NCI-H1694 (cell line): Measurements from ENCODE around the gene IDE.

ENCODE experiments used
- DNase-seq: peaks from one replicate; lab custom pipeline; 2025; lab: John Stamatoyannopoulos, UW

IDE gene

DNA sequence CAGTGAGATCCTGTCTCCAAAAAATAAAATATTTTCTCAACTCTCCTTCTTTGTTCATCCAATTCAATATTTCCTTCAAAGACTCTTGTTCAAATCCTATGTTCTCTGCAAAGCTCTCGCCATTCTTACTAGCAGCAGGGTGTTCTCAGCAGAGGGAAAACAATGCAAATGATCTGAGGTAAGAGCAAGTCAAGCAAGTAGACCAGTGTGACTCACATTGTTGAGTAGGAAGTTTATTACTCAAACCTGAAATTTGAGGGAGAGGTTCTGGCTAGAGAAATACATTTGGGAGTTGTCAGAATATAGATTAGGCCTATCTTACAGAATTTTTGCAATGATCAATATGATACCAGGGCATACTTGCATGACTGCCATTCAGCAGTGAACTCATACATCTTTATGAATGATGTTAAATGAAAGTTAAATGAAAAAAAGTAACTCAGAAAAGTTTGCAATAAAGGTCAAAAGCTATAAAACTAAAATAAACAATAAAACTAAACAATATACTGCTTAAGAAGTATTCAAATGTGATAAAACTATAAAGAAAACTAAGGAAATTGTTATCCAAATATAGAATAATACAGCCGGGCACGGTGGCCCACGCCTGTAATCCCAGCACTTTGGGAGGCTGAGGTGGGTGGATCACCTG lies 5.8 kb downstream of the IDE start:
- DNase-seq = no peak

DNA sequence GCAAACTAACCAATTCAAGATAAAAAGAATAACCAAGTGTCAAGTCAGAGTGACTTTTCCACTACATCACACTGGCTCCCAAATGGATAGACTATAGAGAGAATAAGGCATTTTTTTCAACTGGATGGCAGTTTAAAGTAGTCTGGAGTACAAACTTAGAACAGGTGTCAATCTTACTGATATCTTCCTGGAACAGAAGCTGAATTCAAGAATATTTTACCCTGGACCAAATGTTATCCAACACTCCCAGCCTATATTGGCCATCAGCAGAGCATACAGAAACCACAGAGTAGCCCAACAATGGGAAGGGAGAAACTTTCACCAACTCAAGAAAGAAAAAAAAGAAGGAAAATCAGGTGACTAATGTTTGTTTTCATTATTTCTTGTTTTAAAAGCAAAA lies 11.5 kb downstream of the IDE start:
- DNase-seq = no peak

DNA sequence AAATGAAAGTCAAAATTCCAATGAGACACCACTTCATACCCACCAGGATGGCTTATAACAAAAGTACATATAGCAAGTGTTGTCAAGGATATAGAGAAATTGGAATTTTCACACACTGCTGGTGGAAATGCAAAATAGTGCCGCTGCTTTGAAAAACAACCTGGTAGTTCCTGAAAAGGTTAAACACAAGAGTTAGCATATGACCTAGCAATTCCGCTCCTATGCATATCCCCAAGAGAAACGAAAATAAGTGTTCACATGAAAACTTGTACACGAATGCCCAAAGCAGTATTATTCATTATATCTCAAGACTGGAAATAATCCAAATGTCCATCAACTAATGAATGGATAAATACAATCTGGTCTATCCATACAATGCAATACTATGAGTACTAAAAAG lies 14.8 kb downstream of the IDE start:
- DNase-seq = no peak

DNA sequence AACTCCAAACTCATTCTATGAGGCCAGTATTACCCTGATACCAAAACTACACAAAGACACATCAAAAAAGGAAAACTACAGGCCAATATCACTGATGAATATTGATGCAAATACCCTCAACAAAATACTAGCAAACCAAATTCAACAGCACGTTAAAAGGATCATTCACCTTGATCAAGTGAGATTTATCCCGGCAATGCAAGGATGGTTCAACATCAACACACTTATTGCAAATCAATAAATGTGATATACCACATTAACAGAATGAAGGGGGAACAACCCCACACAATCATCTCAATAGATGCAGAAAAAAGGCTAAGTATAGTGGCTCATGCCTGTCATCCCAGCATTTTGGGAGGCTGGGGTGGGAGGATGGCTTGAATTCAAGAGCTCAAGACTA lies 19.9 kb downstream of the IDE start:
- DNase-seq = no peak

DNA sequence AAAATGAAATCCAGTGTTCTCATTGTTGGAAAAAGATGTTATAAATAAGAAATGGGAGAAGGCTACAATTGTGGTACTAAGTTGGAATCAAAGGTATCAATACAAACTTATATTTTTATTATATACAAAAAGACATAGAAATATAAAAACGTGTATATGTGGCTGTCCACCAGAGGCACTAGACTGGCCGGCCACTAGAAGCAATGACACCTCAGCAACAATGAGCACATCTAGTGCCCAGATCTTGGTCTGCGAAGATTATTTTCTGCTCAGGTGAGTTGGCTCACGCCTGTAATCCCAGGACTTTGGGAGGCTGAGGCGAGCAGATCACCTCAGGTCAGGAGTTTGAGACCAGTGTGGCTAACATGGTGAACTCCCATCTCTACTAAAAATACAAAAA lies 21.6 kb downstream of the IDE start:
- DNase-seq = no peak

DNA sequence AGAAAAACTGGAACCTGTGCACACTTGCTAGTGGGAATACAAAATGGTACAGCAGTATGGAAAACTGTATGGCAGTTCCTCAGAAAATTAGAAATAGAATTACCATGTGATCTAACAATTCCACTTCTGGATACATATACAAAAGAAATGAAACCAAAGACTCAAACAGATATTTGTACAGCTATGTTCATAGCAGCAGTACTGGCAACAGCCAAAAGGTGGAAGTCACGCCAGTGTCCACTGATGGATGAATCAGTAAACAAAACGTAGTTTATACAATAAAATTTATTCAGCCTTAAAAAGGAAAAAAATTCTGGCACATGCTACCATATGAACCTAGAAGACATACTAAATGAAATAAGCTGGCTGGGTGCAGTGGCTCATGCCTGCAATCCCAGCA lies 23.0 kb downstream of the IDE start:
- DNase-seq = no peak

DNA sequence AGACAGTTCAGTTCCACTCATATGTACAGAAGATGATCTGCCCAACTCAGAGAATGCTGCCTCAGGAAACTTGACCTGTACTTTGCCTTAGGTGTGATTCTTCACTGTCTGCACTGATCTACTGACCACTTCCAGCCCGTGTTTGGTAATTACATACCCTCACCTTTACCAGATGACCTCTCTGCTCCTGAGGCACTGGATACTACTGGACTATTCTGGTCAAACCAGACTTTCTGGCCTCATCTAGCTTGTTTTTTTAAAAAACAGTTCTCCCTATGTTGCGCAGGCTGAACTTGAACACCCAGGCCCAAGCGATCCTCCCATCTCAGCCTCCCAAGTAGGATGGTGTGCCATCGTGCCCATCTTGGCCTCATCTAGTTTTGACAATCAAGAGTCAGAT lies 26.2 kb downstream of the IDE start:
- DNase-seq = no peak

DNA sequence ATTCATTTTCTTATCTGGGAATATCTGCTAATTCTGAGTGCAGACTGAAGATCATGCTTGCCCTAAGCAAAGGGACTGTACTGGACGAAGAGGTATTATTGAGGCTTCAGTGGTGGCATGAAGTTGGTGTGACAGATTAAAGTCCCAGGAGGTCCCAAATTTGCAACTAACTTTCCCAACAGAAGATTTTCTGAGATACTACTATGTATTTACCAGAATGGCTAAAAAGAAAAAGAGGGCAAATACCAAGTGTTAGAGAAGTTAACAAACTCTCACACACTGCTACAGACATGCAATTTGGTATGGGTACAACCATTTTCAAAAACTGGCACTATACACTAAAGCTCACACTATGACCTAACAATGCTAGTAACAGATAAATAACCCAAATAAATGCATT lies 28.3 kb downstream of the IDE start:
- no peak for DNase-seq

DNA sequence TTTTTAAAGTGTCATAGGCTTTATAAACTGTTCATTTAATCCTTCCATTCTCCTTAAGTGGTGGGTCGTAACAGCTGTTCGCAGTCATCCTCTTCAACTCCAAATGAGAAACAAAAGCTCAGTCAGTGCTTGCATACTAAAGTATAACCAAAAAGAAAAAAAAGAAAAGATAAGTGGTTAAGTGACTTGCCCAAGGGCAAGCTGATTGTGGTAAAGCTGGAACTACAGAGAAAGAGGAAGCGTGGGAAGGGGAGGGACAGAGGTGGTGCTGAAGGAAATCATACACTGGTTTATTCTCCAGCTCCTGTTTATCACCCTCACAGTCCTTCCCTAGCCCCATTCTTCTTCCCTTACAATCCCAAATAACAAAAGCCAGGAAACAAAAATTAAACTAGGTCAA lies 29.6 kb downstream of the IDE start:
- DNase-seq = no peak

DNA sequence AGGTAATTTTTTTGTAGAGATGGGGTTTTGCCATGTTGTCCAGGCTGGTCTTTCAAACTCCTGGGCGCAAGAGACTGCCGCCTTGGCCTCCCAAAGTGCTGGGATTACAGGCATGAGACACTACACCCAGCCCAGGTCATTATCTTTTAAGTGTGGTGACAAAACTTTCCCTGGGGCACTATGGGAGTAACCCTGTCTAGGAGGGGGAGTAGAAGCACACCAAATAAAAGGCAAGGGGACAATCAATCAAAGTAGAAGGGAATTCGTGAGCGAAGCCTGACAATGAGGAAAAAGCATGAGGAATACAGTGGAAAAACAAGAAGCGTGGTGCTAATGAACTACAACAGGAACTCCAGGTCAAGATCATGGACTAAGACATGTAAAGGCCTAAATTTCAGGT lies 31.4 kb downstream of the IDE start:
- no peak for DNase-seq

DNA sequence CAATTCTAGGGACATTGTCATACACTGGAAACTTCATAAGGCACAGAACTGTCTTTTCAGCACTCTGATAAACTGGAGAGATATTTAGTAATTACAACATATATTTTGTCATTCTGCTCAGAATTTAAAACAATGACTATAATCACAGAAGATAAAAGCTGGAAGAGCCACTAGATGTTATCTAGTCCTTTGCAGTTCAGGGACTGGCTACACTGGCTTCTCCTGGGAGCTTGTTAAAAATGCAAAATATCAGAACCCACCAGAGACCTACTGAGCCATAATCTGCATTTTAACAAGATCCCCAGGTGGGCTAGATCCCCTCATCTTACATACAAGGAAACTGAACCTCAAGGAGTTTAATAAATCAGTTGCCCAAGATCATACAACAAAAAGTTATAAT lies 32.3 kb downstream of the IDE start:
- DNase-seq = no peak

DNA sequence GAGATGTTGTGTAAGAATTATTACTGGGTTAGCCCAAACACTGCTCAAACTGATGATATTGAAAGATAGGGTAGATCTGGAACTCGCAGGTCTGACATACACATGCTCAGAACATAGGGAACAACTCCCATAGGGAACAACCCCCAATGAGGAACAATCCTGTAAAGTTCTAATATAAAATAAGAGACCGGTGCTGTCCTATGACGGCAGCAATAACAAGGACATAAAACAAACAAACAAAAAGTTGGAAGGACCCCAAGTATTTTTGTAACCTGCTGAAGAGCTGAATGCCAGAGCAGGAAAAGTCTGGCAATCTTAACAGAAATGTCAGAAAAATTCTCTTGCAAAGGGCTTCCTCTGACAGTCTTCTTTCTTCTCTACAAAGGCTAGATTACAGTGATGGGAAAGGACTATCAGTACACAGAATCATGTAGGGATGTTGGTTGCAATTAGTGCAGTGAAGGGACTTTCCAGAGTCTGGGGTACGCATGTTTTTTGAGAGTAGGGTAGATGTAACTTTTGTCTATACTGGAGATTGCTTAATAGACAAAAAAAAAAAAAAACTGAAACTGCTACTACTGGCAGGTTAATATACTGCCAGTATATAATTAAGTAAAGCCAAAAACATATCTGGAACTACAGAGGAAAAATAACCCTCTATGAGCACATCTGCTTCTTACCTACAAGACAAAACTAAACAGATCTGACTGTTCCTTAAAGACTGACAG lies 35.5 kb downstream of the IDE start:
- DNase-seq = no peak

DNA sequence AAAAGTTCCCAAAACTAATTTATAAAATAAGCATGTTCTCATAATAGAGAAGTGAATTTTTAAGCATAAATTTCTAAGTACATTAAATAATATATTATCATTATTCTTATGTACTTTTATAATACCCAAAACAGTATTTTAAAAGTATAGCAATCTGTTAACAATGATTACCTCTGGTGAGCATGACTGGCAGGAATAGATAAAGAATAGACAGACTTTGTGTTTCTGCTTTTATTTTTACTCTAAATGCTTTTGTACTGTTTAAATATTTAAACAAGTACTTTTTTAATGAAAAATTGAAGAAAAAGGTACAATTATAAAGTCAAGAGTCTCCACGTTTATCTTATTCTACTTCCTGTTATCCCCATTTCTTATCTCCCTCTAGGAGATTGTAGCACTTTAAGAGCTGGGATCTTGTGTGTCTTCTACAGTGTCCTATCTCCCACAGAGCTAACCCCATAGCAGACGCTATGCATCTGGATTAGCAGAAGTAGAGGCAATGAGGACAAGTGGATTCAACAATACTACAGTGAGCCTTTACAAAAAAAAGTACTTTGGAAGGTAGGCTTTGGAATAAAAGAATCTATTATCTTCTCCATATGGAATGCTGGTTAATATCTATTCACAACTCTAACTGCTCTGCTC lies 42.9 kb downstream of the IDE start:
- no peak for DNase-seq

DNA sequence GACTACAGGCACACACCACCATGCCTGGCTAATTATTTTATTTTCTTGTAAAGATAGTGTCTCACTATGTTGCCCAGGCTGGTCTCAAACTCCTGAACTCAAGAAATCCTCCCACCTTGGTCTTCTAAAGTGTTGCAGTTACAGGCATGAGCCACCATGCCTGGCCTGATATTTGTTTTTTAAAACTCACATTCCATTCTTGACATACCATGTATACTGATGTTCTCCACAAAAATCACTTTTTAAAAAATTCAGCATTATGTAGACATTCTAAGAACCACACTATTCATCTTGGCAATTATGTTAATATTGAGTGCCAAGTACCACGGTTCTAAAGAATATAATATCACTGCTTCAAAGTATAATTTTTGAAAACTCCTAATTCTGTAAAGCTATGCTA lies 43.5 kb downstream of the IDE start:
- no peak for DNase-seq

DNA sequence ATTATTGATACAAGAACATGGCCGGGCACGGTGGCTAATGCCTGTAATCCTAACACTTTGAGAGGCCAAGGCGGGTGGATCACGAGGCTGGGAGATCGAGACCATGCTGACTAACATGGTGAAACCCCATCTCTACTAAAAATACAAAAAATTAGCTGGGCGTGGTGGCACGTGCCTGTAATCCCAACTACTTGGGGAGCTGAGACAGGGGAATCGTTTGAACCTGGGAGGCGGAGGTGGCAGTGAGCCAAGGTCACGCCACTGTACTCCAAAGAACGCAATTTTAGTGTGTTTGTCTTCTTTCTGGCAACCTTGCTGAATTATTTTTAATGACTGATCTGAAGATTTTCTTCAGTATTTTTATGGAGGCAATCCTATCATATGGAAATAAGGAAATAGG lies 46.2 kb downstream of the IDE start:
- DNase-seq = no peak

DNA sequence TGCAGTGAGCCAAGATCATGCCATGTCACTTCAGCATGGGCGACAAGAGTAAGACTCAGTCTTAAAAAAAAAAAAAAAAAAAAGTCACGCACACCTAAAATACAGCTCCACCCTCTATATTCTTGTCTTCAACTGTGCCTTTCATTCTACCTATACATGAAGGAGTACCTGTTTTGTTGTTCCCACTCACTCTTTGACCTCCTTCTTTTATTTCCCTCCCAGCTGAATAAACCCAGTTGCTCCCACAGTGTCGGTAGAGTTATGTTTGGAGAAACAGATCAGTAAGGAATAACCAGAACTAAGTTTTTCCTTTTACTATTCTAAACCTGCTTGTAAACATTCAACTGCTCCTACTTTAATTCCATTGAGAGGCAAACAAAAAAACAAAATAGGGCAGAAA lies 50.3 kb downstream of the IDE start:
- no peak for DNase-seq

DNA sequence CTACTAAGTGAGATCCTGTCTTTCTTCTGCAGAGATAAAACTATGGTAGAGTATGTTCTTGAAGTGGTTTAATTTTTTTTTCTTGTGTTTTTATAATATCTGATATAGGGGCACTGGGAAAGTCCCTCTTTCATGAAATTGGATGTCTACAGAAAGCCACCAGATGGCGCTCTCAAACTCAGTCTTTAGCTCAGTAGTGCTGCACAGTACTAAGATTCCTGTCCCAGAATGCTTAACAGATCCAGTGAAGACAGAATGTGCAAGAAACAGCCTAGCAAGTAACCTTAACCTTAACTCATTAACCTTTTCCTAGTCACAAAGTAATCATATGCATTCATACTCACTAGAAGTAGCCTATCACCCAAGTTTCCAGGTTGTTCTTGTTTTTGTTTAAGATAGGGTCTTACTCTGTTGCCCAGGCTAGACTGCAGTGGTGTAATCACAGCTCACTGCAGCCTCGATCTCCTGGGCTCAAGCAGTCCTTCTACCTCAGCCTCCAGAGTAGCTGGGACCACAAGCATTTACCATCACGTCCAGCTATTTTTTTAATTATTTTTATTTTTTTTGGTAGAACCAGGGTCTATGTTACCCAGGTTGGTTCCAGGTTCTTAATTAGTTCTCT lies 56.7 kb downstream of the IDE start:
- DNase-seq = peak; percentile 51

DNA sequence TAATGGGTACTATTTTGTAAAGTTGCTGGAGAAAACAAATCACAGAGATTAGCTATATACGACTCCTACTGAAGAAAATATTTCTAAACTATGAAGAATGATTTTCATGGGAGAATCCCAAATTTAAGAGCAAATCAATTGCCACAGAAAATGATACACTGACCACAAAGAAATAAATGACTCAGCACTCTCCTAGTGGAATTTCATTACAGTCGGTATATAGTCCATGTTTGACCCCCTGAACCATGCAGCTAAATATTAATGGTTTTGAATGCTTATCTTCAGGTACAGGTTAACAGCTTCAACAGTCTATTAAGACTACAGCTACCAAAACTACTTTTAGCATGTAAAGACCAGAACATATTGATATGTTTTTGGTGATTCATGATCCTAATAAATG lies 65.0 kb downstream of the IDE start:
- no peak for DNase-seq

DNA sequence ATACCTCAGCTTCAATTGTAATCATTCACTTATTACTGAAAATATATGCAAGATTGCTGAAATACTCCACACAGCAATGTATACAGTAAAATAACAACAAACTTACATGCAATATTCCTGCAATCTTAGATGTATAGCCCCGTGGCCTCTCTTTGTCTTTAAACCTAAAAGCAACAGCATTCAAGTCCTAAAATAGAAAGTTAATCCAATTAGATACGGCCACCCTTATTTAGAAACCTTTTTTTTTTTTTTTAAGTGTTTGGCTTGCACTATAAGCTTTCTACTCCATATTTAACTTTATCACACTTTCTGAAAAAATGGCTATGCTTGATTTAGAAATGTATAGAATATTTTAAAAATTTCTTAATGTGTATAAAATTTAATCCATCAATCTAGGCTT lies 67.6 kb downstream of the IDE start:
- DNase-seq = no peak

DNA sequence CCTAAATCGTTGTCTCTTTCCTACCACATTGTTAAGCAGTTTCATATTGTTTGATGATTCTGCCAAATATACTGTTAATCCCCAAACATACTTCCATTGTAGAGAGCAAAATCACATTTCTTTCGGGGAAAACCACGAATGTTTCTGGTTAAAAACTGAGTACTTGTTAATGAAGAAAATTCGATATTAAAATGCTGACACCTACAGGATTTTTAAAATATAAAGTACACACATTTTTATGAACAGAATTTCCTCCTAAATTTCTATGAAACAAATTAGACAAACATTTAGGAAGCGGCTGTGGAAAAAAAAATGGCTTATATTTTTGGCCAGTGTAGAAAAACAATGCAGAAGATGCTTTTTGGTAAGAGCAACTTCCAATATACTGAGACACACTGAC lies 68.8 kb downstream of the IDE start:
- DNase-seq = no peak

DNA sequence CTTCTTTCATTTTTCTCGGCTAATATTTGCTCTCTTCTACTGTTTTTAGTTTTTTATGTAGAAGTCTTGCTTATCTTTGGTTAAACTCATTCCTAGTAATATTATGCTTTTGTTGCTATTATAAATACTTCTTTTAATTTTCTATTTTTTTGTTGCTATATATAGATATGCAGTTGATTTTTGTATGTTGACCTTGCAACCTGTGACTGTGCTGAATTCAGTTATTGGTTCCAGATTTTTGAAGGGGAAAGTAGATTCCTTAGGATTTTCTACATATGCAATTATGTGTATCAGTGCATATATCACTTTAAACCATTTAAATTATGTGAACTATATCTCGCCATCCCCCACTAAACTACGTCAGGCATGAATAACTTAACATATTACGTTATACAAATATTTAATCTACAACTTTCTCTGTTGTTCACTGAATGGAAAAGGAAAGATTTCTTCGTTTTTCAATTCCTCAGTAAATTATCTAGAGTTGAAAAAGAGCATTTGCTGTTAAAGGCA lies 71.5 kb downstream of the IDE start:
- DNase-seq = no peak

DNA sequence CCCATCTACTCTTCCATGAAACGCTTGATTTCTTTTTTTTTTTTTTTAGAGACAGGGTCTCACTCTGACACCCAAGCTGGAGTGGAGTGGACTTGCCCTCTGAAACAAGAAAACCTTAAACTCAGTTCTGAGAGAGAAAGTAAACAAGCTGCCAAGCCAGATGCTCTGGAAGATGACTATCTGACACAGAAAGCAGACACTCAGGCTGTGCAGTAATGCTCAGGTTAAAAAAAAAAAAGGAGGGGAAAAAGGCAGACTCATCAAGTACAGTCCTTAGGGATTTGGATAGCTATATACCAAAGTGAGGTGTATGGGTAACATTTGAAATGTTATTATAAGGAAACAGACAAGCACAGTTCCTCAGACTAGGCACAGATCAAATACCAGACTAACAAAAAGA lies 80.5 kb downstream of the IDE start:
- DNase-seq = no peak

DNA sequence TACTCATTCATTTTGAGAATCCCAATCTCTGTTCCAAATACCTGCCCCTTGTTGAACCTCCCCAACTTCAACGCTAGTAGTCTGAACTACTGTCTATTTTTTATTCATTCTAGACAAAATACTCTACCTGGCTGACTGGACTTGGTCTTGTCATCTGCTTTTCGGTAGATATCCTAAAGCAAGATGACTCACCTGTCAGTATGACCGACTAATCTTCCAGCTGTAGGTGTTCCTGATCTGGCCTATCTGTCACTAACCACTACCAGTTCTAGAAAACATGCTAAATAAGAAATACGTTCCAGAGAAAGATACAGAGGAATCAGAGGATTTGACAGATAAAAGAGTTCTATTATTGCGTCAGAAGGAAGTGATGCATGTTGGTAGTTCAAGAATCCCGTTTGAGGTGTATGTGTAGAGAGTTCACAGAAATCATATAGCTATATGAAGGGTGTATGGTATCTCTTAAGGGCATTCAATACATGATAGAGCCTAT lies 81.1 kb downstream of the IDE start:
- no peak for DNase-seq
